Coronary artery (tissue), 2 donors: Measurements from ENCODE around the gene THOC3.
"Not testable (repeated sequence)": the region's sequence is repeated elsewhere in the genome, so short reads cannot be mapped to it uniquely, and the experiment has no call there.

Experiments used
- DNase-seq: peaks from one replicate; pipeline ENCODE4 v3.0.0-alpha.2; 2017; ENCODE audit warnings: low spot score
- H3K27ac ChIP-seq, 2 donors: fragments of 200-600 bp; sonication (generic); one replicate each; pipeline ENCODE4 v1.5.1; 2016 to 2019
- H3K4me3 ChIP-seq: fragments of 200-600 bp; sonication (generic); 2 replicates; pipeline ENCODE4 v1.5.1; 2016; ENCODE audit warnings: mild to moderate bottlenecking, moderate library complexity

Gene THOC3

GRCh38 chr5:175967471-175968372, at the start of gene THOC3:
Gene THOC3, minus strand, starts transcription at chr5:175968315. Its CDS starts 107 bp downstream, at chr5:175968208.
- H3K27ac ChIP-seq, result peak within 1 kb of the TSS in 1 of 2 donors; percentile 30
- peak within 1 kb of the TSS; percentile 86 for H3K4me3 ChIP-seq
- DNase-seq, result not testable (repeated sequence)

- H3K27ac ChIP-seq, DNase-seq, H3K4me3 ChIP-seq: not testable (repeated sequence)
Observed at GRCh38 chr5:176017324-176017723, 49.2 kb upstream of the THOC3 start.

- H3K27ac ChIP-seq, H3K4me3 ChIP-seq, DNase-seq: not testable (repeated sequence)
Observed at GRCh38 chr5:176014360-176014759, 46.2 kb upstream of the THOC3 start.

GRCh38 chr5:176011088-176011487, 43.0 kb upstream of the THOC3 start:
- DNase-seq, H3K4me3 ChIP-seq, H3K27ac ChIP-seq: not testable (repeated sequence)

- H3K27ac ChIP-seq, H3K4me3 ChIP-seq, DNase-seq: not testable (repeated sequence)
Observed at GRCh38 chr5:176010202-176010601, 42.1 kb upstream of the THOC3 start.

GRCh38 chr5:176007220-176007619, 39.1 kb upstream of the THOC3 start:
- DNase-seq, H3K4me3 ChIP-seq, H3K27ac ChIP-seq: not testable (repeated sequence)

- not testable (repeated sequence) for DNase-seq, H3K4me3 ChIP-seq, H3K27ac ChIP-seq
Observed at GRCh38 chr5:176006819-176007218, 38.7 kb upstream of the THOC3 start.

- not testable (repeated sequence) for H3K27ac ChIP-seq, DNase-seq
Observed at GRCh38 chr5:175997979-175998378, 29.9 kb upstream of the THOC3 start.

GRCh38 chr5:175997495-175997894, 29.4 kb upstream of the THOC3 start:
- not testable (repeated sequence) for H3K4me3 ChIP-seq, DNase-seq, H3K27ac ChIP-seq

More at GRCh38 chr5:175997979-175998378, 29.9 kb upstream of the THOC3 start:
- not testable (repeated sequence) for H3K4me3 ChIP-seq

GRCh38 chr5:175996791-175997190, 28.7 kb upstream of the THOC3 start:
- H3K4me3 ChIP-seq, H3K27ac ChIP-seq, DNase-seq: not testable (repeated sequence)

GRCh38 chr5:175995506-175995905, 27.4 kb upstream of the THOC3 start:
- H3K27ac ChIP-seq, H3K4me3 ChIP-seq, DNase-seq: not testable (repeated sequence)

- H3K27ac ChIP-seq, DNase-seq, H3K4me3 ChIP-seq: not testable (repeated sequence)
Observed at GRCh38 chr5:175979371-175979995, 11.4 kb upstream of the THOC3 start.

- DNase-seq, H3K27ac ChIP-seq: not testable (repeated sequence)
- peak overlapping the region; percentile 86 for H3K4me3 ChIP-seq
Observed at GRCh38 chr5:175968381-175968780, 266 bp upstream of the THOC3 start.

GRCh38 chr5:175962329-175962728, 5.8 kb downstream of the THOC3 start:
- H3K4me3 ChIP-seq, H3K27ac ChIP-seq, DNase-seq: not testable (repeated sequence)

GRCh38 chr5:175960228-175960627, 7.9 kb downstream of the THOC3 start:
- not testable (repeated sequence) for H3K27ac ChIP-seq, DNase-seq, H3K4me3 ChIP-seq

GRCh38 chr5:175958515-175958914, 9.6 kb downstream of the THOC3 start:
- not testable (repeated sequence) for H3K4me3 ChIP-seq, DNase-seq, H3K27ac ChIP-seq

GRCh38 chr5:175954107-175954506, 14.0 kb downstream of the THOC3 start:
- DNase-seq, H3K27ac ChIP-seq, H3K4me3 ChIP-seq: not testable (repeated sequence)

- not testable (repeated sequence) for H3K27ac ChIP-seq, DNase-seq, H3K4me3 ChIP-seq
Observed at GRCh38 chr5:175952810-175953209, 15.3 kb downstream of the THOC3 start.

- DNase-seq, H3K4me3 ChIP-seq, H3K27ac ChIP-seq: not testable (repeated sequence)
Observed at GRCh38 chr5:175951339-175951969, 16.7 kb downstream of the THOC3 start.
